Measurements from ENCODE around the gene TEAD1. TPM values are rescaled to one million over a fixed set of nuclear protein-coding genes. Genes with fewer than 3 reads are reported as not detected.
A peak's percentile ranks its signal among the peaks of the same experiment; 100 is the strongest.

The TEAD1 gene
- total RNA-seq, 1 donor from 2014 or later = 154 TPM

DNA sequence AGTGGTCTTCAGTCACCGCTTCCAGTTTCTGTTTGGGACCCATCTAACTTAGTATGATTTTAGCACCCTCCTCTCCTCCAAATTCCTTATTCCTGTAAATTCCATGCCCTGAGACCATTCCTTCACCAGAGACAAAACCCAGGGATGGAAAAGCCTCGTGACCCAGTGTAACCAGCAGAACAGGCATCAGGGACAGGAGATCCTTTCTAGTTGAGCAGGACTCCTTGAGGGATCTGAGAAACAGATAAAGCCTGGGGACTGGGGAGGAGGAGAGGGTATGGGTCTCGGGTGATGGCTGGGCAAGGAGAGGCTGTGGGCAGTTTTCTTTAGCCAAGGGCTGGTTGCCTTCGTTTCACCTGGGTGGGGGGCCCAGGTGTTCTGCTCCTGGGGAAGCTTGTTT, 40.9 kb downstream of the TEAD1 start:
- DNase-seq (ENCODE audit: extremely low spot score, unreplicated experiment) = no peak
- H3K4me3 Mint-ChIP-seq (ENCODE audit: unreplicated experiment) = no peak overlapping the region
- no peaks in the 10 kb centered on the region for H3K9me3 Mint-ChIP-seq (ENCODE audit: unreplicated experiment)
- TF ChIP-seq, protein P1, sequence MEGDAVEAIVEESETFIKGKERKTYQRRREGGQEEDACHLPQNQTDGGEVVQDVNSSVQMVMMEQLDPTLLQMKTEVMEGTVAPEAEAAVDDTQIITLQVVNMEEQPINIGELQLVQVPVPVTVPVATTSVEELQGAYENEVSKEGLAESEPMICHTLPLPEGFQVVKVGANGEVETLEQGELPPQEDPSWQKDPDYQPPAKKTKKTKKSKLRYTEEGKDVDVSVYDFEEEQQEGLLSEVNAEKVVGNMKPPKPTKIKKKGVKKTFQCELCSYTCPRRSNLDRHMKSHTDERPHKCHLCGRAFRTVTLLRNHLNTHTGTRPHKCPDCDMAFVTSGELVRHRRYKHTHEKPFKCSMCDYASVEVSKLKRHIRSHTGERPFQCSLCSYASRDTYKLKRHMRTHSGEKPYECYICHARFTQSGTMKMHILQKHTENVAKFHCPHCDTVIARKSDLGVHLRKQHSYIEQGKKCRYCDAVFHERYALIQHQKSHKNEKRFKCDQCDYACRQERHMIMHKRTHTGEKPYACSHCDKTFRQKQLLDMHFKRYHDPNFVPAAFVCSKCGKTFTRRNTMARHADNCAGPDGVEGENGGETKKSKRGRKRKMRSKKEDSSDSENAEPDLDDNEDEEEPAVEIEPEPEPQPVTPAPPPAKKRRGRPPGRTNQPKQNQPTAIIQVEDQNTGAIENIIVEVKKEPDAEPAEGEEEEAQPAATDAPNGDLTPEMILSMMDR (IDR thresholded peaks at IDR 0.05) = no peak
- peaks cover 3% of the 10 kb centered on the region for H3K36me3 Mint-ChIP-seq (ENCODE audit: unreplicated experiment)
- no peaks in the 10 kb centered on the region for H3K27me3 Mint-ChIP-seq (ENCODE audit: unreplicated experiment)
- peak overlapping the region; percentile 56 for H3K27ac Mint-ChIP-seq (ENCODE audit: unreplicated experiment)
- H3K4me1 Mint-ChIP-seq (ENCODE audit: unreplicated experiment) = peaks cover 24% of the 10 kb centered on the region

DNA sequence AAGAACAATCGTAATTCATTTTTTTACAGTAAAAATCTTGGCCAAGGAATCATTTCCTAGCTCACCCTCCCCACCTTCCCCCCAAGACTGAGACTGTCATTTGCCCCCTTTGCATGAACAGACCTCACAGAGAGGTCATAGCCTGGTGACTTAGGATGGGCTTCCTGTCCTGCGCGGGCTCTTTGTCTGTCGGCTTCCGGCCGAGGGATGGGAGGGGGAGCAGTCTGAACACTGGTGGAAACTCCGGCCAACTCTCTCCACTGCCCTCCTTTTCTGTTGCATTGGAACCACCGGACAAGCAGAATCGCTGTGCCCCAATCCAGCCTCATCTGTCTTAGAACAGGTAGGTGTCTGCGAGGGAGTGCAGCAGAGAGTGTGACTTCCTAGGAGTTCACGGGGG, 41.7 kb downstream of the TEAD1 start:
- TF ChIP-seq, protein P1 (IDR thresholded peaks at IDR 0.05) = no peak
- Mint-ChIP-seq H3K27me3 (ENCODE audit: unreplicated experiment) (no peaks in the 10 kb centered on the region), H3K9me3 (ENCODE audit: unreplicated experiment) (no peaks in the 10 kb centered on the region), H3K27ac (ENCODE audit: unreplicated experiment) (no peak overlapping the region), H3K4me1 (ENCODE audit: unreplicated experiment) (peaks cover 28% of the 10 kb centered on the region), H3K36me3 (ENCODE audit: unreplicated experiment) (peaks cover 2% of the 10 kb centered on the region), H3K4me3 (ENCODE audit: unreplicated experiment) (no peak overlapping the region)
- no peak for DNase-seq (ENCODE audit: extremely low spot score, unreplicated experiment)

DNA sequence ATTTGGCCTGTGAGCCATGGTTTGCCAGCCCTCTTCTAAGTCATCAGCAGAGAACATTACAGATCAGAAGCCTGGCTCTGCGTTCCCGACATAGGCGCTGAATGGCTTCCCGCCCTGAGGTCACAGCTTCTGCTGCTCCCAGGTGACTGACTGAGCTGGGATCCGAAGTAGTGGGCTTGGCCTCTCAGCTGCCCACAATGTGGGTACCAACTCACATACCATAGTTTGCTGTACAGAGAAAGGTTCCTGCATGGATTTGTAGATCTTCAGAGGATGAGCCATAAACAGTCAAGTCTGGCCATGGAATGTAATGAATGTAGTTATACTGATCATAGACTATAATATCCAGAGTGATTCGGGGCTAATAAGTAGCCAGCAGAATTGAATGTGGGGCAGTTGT, 42.6 kb downstream of the TEAD1 start:
- no peak overlapping the region for H3K4me3 Mint-ChIP-seq (ENCODE audit: unreplicated experiment)
- H3K27ac Mint-ChIP-seq (ENCODE audit: unreplicated experiment) = no peak overlapping the region
- TF ChIP-seq, protein P1 (IDR thresholded peaks at IDR 0.05) = no peak
- H3K9me3 Mint-ChIP-seq (ENCODE audit: unreplicated experiment) = no peaks in the 10 kb centered on the region
- no peaks in the 10 kb centered on the region for H3K27me3 Mint-ChIP-seq (ENCODE audit: unreplicated experiment)
- no peaks in the 10 kb centered on the region for H3K36me3 Mint-ChIP-seq (ENCODE audit: unreplicated experiment)
- DNase-seq (ENCODE audit: extremely low spot score, unreplicated experiment) = no peak
- H3K4me1 Mint-ChIP-seq (ENCODE audit: unreplicated experiment) = peaks cover 33% of the 10 kb centered on the region

DNA sequence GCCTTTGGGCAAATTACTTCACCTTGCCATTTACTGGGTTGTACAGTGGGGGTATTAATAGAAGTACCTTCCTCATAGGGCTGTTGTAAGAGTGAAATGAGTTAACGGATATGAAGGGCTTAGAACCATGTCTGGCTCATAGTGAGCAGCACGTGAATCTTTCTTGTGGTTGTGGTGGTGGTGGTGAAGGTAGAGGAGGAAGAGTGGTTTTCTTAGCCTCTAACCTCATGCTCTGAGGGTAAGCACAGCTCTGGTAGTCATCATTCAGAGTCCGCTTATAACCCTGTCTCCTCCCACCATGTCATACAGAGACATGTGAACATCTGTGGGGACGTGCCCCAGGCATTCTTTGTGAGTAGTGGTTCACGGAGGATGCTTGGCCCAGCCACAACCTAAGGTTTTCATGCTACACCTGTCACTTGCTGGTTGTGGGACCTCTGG, 43.6 kb downstream of the TEAD1 start:
- H3K27ac Mint-ChIP-seq (ENCODE audit: unreplicated experiment) = no peak overlapping the region
- TF ChIP-seq, protein P1 (IDR thresholded peaks at IDR 0.05) = no peak
- DNase-seq (ENCODE audit: extremely low spot score, unreplicated experiment) = no peak
- no peaks in the 10 kb centered on the region for H3K36me3 Mint-ChIP-seq (ENCODE audit: unreplicated experiment)
- peaks cover 43% of the 10 kb centered on the region for H3K4me1 Mint-ChIP-seq (ENCODE audit: unreplicated experiment)
- no peaks in the 10 kb centered on the region for H3K9me3 Mint-ChIP-seq (ENCODE audit: unreplicated experiment)
- no peak overlapping the region for H3K4me3 Mint-ChIP-seq (ENCODE audit: unreplicated experiment)
- H3K27me3 Mint-ChIP-seq (ENCODE audit: unreplicated experiment) = no peaks in the 10 kb centered on the region

DNA sequence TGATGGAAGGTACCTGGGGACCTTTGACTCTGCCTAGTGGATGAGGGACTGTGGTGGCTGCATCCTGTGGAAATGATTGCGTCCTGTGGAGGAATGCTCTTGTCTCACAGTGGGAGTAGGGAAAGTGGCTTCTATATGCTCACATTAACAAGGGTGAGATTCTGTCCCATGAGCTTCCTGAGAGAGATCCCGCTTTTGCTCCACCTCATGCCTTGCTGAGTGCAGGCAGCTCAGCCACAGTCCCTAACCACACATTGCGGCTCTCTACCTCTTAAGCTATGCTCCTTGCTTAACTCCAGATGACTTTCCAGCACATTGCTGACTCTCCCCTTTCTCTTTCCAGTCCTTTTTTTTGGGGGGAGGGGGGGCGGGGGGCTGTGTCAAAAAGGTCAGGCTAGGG, 45.0 kb downstream of the TEAD1 start:
- no peaks in the 10 kb centered on the region for H3K9me3 Mint-ChIP-seq (ENCODE audit: unreplicated experiment)
- H3K36me3 Mint-ChIP-seq (ENCODE audit: unreplicated experiment) = no peaks in the 10 kb centered on the region
- no peak for DNase-seq (ENCODE audit: extremely low spot score, unreplicated experiment)
- TF ChIP-seq, protein P1 (IDR thresholded peaks at IDR 0.05) = no peak
- H3K4me3 Mint-ChIP-seq (ENCODE audit: unreplicated experiment) = no peak overlapping the region
- no peaks in the 10 kb centered on the region for H3K27me3 Mint-ChIP-seq (ENCODE audit: unreplicated experiment)
- no peak overlapping the region for H3K27ac Mint-ChIP-seq (ENCODE audit: unreplicated experiment)
- peaks cover 51% of the 10 kb centered on the region for H3K4me1 Mint-ChIP-seq (ENCODE audit: unreplicated experiment)
